ENCODE results near the gene SYNDIG1L. TPM values are rescaled to one million over a fixed set of nuclear protein-coding genes. Genes with fewer than 3 reads are reported as not detected.

Gene SYNDIG1L
- polyA plus RNA-seq, 1 donor, result not detected

DNA sequence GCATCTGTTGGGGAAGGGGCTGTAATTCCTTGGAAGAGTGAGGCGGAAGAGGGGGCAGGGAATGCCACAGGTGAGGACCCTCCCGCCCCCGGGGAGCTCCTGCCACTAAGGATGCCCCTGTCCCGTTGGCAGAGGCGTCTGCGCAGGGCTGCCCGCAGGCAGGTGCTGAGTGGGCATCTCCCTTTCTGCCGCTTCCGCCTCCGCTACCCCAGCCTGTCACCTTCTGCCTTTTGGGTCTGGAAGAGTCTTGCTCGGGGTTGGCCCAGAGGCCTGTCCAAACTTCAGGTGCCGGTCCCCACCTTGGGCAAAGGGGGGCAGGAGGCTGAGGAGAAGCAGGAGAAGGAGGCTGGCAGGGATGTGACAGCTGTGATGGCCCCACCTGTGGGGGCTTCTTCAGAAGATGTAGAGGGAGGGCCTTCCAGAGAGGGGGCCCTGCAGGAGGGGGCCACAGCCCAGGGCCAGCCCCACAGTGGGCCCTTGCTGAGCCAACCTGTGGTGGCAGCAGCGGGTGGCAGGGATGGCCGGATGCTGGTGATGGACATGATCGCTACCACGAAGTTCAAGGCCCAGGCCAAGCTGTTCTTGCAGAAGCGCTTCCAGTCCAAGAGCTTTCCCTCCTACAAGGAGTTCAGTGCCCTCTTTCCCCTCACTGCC lies 67.7 kb downstream of the SYNDIG1L start:
- DNase-seq, result no peak

- DNase-seq, result no peak
Observed at GRCh38 chr14:74357585-74357984, 68.4 kb downstream of the SYNDIG1L start.

DNA sequence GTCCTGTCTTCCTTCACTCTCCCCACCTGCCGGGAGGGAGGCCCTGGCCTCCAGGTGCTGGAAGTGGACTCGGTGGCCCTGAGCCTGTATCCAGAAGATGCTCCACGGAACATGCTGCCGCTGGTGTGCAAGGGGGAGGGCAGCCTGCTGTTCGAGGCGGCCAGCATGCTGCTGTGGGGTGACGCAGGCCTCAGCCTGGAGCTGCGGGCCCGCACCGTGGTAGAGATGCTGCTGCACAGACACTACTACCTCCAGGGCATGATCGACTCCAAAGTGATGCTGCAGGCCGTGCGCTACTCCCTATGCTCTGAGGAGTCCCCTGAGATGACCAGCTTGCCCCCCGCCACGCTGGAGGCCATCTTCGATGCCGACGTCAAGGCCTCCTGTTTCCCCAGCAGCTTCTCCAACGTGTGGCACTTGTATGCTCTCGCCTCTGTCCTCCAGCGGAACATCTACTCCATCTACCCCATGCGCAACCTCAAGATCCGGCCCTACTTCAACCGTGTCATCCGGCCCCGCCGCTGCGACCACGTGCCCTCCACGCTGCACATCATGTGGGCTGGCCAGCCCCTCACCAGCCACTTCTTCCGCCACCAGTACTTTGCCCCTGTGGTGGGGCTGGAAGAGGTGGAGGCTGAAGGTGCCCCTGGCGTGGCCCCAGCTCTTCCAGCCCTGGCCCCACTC lies 69.0 kb downstream of the SYNDIG1L start:
- DNase-seq, result no peak

Other genes starting within 250 kb of the SYNDIG1L start
- gene VSX2, start 186.8 kb downstream of the SYNDIG1L start, polyA plus RNA-seq (ENCODE audit: insufficient read length), result not detected
- 65.0 TPM for gene ABCD4, start 123.3 kb downstream of the SYNDIG1L start, polyA plus RNA-seq (ENCODE audit: insufficient read length)
- not detected for gene VRTN, start 77.7 kb downstream of the SYNDIG1L start, polyA plus RNA-seq (ENCODE audit: insufficient read length)
- 82.5 TPM for gene NPC2, start 67.1 kb upstream of the SYNDIG1L start, polyA plus RNA-seq (ENCODE audit: insufficient read length)
- 22.7 TPM for gene ISCA2, start 67.6 kb upstream of the SYNDIG1L start, polyA plus RNA-seq (ENCODE audit: insufficient read length)
- gene LTBP2, start 186.0 kb upstream of the SYNDIG1L start, polyA plus RNA-seq (ENCODE audit: insufficient read length), result 5.4 TPM

Measured in hindlimb muscle (tissue), 1 donor.